Fibroblast of lung (primary cell): ENCODE measurements around the gene SLC22A1.
"Not testable (repeated sequence)": the region's sequence is repeated elsewhere in the genome, so short reads cannot be mapped to it uniquely, and the experiment has no call there.

Experiments
- CTCF ChIP-seq, 2 donors: IDR thresholded peaks in 1 of 2; conservative IDR thresholded peaks in 1 of 2; 1 replicate in 1 of 2; 2 replicates in 1 of 2; pipeline ENCODE4 v1.5.1; 2011 to 2012; ENCODE audit warnings: low read length in 2 of 2, control low read depth in 1 of 2, inconsistent platforms in 1 of 2, low read depth in 1 of 2, mild to moderate bottlenecking in 1 of 2
- EZH2 ChIP-seq: IDR thresholded peaks from 2 replicates; pipeline ENCODE4 v1.5.1; 2012; ENCODE audit warnings: low read length, control low read depth, mild to moderate bottlenecking; ENCODE audit errors: missing control alignments

- not testable (repeated sequence) for TF ChIP-seq CTCF (conservative IDR thresholded peaks at IDR 0.05 in 1 of 2, IDR thresholded peaks at IDR 0.05 in 1 of 2; ENCODE audit: low read depth in 1 of 2, low read length in 2 of 2); EZH2
Observed at GRCh38 chr6:160125105-160125504, 3.5 kb downstream of the SLC22A1 start.
